Inflammatory macrophage treated with lipopolysaccharide for 1 hour (primary cell): ENCODE measurements around the gene STX11.
A peak's percentile ranks its signal among the peaks of the same experiment; 100 is the strongest.

ENCODE experiments used
- DNase-seq, 2 donors: peaks; one replicate each; pipeline ENCODE4 v3.0.0-alpha.2; 2020 to 2022

Gene STX11

DNA sequence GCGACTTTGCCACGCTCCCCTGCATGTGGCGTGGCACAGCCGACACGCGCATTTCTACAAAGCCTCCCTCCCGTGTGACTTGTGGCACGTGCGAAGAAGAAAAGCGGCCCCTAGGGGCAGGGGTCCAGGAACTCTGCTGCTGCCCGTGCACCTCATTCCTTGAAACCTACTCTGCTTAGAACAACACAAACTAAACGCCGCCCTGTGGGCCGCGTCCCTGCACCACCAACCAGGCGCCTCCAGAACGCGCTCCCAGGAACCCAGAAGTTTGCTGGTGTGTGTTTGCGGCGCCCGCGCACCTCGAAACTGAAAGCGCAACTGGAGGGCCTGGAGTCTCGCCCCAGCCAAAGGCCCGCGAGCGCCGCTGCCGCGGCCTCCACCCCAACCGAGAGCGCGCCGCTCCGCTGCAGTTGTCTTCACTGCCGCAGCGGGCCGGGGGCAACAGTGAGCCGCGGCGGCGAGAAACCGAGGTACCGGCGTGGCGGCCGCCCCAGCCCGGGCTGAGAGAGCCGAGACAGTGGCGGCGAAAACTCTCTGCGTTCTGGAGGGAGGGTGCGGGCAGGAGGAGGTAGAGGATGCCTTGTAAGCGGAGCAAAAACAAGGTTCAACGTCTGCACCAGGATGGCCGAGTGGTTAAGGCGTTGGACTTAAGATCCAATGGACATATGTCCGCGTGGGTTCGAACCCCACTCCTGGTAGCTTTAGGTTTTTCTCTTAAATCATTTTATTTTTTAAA is 65.8 kb downstream of the STX11 start:
- DNase-seq: peak; percentile 86 to 98

DNA sequence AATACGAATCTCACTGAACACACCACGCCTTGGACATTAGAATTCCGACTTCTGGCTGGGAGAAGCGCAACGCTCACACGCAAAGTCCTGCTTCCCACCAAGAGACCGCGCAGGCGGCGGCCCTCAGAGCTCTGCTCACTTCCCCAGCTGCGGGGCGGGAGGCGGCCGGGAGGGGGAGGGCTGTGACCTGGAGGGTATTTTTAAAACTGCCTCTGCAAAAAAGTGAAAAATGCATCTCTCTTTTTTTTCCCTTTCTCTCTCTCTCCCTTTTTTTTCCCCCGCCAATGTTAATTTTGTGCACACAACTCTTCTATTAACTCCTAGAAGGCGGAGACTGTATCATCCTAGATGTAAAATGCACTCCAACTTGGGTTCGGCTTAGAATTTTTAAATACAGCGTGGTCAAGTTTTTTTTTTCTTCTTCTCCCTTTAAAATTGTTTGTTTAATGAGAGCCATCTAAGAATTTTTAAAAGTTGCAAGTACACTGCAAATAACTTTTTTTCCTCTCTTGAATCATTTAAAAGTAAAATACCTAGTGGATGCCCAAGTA is 66.4 kb downstream of the STX11 start:
- DNase-seq: no peak

DNA sequence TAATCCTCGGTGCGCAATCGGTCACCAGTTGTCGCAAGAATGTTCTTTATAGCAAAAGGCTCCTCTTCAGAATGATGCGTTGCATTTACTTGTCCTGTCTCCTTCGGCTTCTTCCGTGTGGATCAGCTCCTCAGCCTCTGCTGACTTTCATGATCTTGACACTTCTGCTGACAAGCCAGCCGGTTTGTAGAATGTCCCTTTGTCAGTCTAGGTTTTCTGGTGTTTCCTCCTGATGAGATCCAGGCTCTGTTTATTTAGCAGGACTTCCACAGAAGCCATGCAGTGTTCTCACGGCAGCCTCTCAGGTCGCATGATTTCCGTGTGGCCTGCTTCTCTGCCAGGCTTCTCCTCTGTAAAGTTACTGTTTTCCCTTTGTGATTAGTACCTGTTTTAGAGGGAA is 66.9 kb downstream of the STX11 start:
- peak; percentile 4 to 12 for DNase-seq

DNA sequence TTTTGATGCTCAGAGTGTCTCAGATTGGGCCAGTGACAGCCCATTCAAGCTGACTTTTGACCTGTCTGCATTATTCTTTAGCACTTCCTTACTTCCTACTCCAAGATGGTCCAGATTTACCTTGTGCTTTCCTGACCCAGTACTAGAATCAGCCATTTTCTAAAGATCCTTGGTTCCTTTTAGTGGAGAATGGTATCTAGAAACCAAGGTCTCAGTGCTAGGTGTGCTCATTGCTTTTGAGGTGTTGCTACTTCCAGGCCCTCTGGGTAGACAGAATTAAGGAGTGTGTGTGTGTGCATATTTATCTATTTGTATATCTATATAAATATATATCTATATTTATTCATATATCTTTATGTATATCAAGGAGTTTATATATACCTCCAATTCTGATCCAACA is 67.5 kb downstream of the STX11 start:
- DNase-seq: no peak

DNA sequence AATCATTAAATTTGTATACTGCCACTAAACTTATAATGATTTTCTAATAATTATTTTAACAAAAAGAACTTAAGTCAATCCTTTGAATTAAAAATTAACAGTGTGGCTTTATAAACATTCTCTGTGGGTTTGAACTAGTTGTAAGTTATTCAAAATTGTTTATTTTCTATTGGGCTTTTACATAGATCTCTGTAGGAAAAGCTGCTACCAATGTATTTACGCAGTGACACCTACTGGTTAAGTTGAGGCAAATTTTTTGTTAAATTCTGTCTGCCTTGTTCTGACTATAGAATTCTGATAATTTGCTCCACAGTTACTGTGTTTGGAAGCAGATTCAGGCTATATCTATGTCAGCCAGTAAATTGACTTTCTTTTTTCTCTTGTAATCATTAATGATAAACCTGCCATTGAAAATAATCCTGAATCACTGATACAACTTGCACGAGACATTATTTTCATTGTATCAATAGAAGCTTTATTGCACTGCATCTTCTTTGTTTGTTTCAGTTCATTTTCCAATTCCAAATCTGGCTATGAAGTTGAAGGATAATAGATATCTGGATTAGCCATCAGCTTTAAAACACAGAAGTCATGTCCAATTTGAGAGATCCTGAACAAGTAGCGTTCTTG is 68.9 kb downstream of the STX11 start:
- peak; percentile 46 to 73 for DNase-seq

DNA sequence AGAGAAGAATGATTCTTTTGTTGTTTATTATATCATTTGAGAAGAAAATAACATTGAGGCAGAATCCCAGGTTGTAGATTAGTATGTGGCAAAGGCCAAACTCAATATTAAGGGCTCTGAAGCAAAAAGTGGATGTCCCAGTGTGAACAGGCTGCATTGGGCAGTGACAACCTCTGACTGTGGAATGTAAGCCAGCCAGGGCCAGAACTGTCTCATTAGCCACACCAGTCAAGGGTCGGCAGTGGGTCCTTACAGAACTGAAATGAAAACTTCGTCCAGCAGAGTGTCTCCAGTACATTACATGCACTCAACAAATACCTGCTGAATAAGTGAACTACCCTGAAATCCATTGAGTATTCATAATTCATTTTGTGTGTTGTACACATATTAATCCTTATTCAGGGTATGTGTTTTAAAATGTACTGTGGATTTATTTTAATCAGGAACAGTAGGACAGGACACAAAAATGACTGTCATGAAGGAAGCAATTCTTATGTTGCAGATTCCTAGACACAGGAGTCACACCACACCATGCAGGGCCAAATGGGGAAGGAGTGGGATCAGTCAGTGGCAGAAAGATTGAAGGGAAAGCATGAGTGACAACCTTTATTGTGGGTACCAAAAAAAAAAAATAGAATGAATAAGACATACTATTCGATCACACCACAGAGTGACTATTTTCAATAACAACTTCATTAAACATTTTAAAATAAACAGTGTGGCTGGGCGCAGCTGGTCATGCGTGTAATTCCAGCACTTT is 69.9 kb downstream of the STX11 start:
- DNase-seq: no peak

DNA sequence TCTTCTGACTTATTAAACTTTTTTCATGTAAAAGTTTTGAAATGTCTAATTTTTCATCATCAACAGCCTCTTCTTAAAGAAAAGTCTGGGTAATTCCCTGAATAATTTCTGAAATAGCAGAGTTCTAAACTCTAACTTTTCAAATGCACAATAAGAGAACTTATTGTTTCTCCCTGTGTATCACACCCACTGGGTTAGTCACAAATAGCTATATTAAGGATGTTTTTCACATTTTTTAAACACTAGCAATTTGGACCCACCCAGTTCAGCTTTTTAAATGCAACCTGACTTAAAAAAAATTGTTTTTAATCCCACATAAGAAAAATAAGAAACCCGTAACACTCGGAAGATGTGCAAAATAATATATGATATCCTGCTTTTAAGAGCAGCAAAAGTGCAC is 73.4 kb downstream of the STX11 start:
- DNase-seq: no peak

DNA sequence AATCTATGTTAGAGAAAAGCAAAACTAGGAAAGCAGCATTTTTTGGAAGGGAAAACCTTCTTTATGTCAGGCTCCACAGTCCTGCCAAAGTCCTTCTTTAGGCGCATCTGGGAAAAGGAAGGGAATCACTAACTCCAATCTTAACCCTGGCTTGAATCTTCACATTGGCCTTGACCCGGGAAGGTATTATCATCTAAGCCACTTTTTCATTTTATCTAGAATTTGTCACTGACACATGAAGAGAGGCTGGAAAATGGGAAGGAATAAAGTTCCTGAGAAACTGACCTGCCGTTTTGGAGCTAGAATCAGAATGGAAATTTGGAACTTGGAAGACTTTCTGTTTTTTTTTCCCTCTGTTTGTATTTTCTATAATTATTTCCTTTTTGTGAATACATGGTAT is 81.4 kb downstream of the STX11 start:
- DNase-seq: no peak

DNA sequence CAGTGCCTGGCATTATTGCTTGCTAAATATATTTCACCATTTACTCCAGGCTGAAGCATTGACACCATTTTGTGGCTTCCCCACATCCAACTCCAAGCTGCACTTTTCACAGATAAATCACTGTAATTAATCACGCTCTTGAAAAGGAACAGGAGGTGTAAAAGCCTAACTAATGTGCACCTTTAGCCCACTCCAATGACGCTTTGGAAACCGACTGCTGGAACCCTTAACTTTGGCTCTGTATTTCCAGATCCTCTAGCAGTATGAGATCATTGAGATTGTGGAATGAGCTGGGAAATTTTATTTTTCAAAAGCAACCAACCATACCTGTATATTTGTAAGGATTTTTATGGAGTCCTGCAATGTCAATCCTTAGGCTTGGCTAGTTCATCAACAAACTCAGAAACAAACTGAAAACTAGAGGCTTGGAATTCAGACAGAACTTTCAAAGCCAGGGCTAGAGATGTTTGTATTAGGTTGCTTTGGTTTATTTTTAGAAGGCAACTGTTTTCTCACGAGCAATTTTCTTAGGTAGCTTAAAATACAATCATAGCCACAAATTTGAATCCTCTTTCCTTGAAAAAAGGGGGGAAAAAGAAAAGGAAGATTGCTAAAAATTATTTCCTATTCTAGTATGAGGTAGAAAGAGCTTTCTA is 82.0 kb downstream of the STX11 start:
- DNase-seq: no peak

DNA sequence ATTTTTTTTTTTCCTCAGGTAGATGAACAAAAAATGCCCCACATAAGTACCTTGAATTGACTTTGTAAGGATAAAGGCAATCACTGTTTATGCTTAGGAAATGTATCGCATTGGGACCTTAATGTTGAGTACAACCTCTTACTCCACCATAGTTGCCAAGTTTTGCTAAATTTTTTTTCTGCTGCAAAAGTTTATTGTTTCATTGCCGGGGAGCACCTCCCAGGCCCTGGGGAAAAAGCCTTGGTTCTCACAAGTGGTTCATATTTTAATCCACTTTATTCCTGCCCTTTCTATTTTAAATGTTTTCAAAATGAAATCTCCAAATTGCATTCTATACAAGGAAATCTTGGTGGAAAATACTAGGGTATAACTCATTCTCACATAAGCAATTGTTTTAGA is 82.5 kb downstream of the STX11 start:
- DNase-seq: no peak

DNA sequence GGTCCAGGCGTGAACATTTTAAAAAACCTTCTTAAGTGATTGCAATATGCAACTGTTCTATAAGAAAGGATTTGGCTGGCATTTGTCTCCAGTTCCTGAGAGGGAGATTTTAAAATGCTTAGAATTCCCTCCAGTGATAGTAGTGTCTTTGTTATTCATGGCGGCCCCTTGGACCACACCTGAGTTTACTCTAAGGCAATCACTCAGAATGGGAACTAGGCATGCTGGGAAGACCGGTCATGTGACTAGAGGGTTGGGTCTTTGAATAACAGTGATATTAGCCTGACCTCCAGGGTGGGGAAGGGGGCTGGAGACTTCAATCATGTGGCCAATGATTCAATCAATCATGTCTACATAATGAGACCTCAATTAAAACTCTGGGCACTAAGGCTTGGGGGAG is 84.1 kb downstream of the STX11 start:
- DNase-seq: no peak

DNA sequence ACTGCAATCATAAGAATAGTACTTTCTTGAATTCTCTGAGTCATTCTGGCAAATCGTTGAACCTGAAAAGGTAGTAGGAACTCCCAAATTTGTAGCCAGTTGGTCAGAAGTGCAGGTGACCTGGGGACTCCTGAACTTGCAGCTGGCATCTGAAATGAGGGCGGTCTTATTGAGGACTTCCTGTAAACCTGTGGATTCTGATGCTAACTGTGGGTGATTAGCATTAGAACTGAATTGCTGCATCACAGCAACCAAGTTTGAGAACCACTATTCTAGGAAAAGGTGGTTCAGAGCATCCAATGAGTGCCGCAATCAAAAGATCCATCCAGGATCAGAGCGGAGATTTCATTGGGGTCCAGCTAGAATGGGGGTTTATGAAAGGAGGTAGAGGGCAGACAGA is 84.6 kb downstream of the STX11 start:
- no peak for DNase-seq
